ENCODE measurements around the gene RGS10.

- no peak for TF ChIP-seq POLR2A (IDR thresholded peaks at IDR 0.05)
- no peak for TF ChIP-seq CTCF (IDR thresholded peaks at IDR 0.05)
- no peak for TF ChIP-seq EP300 (IDR thresholded peaks at IDR 0.05)
Measured at GRCh38 chr10:119502209-119502608, 40.3 kb downstream of the RGS10 start.

All from upper lobe of left lung (tissue), 4 donors.